HPDE6-E6E7 (cell line): ENCODE results near the gene EMX1.

Source experiments
- DNase-seq: peaks from one replicate; pipeline ENCODE4 v3.0.0; 2011; ENCODE audit warnings: missing footprints; ENCODE audit errors: extremely low spot score

The EMX1 gene

DNA sequence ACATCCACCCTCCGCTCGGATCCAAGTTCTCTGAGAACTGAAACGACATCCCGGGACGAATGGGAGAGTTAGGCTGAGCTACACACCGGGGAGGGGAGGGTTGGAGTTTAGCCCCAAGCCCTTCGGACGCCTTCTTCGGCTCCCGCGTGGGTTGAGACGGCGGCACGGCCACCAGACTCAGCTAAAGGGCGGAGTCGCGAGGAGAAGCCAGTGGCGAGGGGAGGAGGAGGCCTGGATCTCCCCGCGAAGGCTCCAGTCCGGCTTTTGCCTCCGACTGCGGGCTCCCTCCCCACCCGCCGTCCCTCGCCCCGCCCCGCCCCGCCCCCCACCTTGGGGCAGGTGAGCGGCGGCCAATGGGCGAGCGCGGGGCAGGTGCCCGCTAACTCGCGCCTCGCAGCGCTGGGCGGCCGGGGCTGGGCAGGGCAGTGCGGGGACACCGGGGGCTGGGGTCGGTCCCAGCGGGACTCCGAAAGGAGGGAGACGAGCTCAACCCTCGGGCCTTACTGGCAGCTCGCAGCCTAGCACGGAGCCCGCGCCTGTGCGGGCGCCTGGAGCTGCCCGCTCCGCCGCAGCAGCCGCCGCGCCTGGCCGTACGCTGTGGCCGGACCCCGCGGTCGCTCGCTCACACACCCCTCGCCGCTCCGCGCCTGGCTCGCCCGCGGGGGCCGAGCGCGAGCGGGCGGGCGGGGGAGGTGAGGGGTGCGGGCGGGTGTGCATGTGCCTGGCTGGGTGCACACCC lies at the start of gene EMX1:
Gene EMX1, plus strand, starts transcription at position 382 of the 739 bp plus-strand sequence. Its CDS starts 334 bp downstream, at position 716.
- DNase-seq = peak; percentile 74

DNA sequence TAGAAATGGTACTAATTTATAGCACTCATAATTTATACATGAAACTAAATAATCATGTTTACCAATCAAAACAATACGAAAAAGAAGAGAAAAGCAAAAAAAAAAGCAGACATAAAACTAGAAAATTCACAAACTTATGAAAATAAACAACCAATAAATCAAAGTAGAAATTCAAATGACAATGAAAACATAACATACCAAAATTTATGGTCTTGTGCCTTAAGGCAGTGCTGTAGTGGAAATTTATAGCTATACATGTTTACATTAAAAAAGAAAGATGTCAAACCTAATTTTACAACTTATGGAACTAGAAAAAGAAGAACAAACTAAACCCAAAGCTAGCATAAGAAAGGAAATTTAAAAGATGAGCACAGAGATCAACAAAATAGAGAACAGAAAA lies 46.3 kb upstream of the EMX1 start:
- DNase-seq = no peak

- no peak for DNase-seq
Measured at GRCh38 chr2:72871880-72872279, 45.4 kb upstream of the EMX1 start.

DNA sequence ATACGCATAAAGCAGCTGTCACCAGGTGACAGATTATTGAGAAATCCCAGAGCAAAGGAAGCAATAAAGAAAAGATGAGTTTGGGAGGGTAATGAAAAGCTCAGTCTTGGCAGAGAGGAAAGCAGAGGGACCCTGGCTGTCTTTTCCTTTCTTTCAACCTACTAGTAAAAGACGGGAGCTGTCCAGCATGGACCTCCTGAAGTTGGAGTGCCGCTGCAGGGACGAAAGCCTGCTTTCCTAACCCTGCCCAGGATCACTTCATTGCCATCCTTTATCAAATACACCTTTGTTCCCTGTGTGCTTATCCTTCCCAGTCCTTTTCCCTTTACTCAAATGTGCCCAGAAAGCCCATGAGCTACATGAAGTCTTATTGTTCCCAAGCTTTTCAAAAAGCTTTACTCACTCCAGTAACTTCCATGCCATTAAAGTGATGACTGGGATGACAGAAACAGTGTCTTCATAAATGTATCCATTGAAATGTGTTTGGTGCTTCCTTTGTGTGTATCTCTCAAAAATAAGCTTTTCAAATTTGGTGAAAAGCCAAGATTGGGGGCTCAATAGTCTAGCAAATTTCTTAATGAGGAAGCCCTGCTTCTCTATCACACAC lies 33.9 kb upstream of the EMX1 start:
- DNase-seq = peak; percentile 35

GRCh38 chr2:72886505-72887031 lies 30.8 kb upstream of the EMX1 start:
- no peak for DNase-seq

GRCh38 chr2:72887032-72887739 lies 30.1 kb upstream of the EMX1 start, which contains the start of gene SPR:
Gene SPR (plus strand): TSS chr2:72887408. CDS start chr2:72887433, 25 bp downstream.
- DNase-seq = peak; percentile 76

DNA sequence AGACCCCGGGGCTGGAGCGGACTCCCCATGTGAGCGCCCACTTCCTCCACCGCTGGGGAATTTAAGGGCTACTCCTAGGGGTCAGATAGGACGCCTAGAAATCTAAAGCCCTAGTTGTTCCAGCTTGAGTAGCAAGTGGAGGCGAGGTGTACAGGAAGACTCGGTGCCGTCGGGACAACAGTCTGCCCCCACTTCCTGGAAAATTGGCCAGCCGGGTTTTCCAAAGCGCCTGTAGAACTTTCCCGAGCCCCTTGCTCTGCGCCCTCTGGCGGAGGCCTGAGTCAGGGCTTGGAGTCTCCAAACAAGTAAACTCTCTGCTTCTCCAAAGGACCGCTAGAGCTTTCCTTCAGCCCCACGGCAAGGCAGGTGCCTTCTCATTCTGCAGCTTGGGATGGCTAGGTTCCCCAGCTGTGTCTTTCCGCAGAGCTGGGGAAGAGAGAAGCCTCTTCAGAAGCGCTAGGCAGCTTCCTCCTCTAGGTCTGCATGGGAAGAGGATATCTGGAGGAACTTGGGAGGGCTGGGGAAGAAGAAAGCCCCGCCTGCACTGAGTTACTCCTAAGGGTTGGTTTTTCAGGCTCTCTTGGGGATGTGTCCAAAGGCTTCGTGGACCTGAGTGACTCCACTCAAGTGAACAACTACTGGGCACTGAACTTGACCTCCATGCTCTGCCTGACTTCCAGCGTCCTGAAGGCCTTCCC lies 29.4 kb upstream of the EMX1 start:
- peak; percentile 76 for DNase-seq

DNA sequence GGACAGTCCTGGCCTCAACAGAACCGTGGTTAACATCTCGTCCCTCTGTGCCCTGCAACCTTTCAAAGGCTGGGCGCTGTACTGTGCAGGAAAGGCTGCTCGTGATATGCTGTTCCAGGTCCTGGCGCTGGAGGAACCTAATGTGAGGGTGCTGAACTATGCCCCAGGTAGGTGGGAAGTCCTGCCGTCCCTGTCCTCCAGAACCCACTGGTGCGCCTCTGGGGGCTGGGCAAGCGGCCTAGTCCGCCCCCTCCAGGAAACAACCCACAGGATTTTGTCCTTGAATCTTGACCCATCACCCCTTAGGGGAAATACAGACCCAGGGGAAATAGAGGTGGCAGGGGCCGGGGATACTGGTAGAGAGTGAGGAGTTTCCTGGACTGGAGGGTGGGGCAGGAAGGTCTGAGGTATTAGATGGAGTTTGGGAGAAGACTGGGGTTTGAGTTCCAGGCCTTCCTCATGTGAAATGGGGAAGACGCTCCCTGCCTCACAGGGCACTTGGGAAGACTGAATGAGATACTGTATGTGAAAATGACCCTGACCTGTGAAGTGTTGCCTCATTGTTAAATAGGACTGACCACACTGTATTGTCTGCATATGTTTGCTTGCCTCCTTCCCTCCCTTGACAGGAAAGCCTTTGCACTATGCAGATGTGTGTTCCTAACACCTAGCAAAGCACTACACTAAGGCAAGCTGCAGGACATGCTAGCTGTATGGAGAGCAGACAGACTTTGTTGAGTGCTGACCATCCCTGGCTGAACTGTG lies 28.7 kb upstream of the EMX1 start:
- no peak for DNase-seq

- DNase-seq = no peak
Measured at GRCh38 chr2:72889991-72890390, 27.3 kb upstream of the EMX1 start.

DNA sequence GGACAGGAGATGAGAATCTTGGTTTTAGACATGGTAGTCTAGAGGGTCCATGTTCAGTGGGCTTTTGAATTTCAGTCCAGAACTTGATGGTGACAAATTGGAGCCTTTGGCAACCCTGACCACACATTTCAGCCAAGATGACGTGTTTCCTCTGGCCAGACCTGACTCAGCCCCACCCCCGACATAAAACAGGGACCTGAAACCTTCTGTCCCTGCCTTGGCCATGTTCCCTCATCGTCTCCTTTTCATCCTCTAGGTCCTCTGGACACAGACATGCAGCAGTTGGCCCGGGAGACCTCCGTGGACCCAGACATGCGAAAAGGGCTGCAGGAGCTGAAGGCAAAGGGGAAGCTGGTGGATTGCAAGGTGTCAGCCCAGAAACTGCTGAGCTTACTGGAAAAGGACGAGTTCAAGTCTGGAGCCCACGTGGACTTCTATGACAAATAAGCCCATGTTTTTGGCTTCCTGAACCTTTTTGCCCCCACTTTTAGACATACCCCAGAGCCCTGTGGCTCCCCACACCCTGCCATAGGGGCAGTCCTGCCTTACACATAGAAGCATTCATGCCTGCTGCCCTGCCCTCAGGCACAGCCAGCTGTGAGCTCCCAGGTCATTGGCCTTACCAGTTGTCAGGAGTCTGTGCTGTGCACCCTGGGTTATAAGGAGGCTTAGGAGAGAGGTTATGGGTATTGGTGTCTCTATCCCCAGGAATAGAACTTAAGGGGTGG lies 26.1 kb upstream of the EMX1 start:
- DNase-seq = no peak

DNA sequence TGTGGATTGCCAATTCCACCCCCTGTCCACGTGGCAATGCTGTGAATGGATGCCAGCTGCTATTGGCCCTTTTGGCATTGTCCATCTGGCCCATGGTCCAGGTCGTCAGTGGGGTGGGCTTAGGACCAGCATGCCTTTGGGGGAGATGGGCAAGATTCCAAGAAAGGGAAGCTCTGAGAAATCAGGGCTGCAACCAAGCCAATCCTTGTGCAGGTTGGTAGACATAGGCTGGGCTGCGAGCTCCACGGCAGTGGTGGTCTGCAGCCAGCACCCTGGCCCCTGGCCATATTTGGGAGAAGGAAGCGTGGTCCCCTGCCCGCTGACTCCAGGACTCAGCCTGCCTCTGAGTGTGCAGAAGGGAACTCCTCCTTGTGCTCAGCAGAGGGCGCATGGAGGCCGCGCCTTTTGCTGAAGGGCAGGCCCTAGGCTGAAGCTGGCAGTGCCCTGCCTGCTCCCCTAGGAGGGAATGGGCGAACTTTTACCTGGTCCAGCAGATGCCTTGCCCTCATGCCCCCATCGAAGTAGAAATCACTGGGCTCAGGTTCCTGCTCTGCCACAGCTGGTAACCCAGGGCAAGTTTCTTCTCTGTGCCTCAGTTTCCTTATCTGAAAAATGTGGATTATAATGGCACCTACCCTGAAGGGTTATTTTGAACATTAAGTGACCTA lies 24.7 kb upstream of the EMX1 start:
- DNase-seq = peak; percentile 71

GRCh38 chr2:72893594-72894319 lies 23.6 kb upstream of the EMX1 start:
- DNase-seq = no peak

DNA sequence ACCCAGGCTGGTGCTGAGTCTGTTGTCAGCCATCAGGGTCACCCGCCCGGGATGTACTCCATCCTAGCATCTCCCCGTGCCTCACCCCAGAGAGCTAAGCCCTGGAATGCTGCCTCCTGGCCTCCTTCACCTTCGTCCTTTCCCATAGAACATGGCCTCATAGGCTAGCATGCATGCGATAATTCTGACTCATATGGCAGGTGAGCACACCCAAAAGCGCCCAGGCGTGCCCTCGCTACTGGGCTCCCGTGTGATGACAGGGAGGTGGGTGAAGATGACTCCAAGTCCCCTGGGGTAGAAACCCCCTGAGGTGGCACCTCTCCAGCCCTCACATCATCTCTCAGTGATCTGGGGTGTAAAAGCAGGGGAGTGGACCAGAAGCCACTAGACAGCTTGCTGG lies 22.8 kb upstream of the EMX1 start:
- no peak for DNase-seq

- DNase-seq = no peak
Measured at GRCh38 chr2:72895154-72895553, 22.2 kb upstream of the EMX1 start.

GRCh38 chr2:72895759-72896281 lies 21.5 kb upstream of the EMX1 start:
- DNase-seq = no peak

GRCh38 chr2:72896446-72896845 lies 20.9 kb upstream of the EMX1 start:
- no peak for DNase-seq

- no peak for DNase-seq
Measured at GRCh38 chr2:72897785-72898584, 19.3 kb upstream of the EMX1 start.

DNA sequence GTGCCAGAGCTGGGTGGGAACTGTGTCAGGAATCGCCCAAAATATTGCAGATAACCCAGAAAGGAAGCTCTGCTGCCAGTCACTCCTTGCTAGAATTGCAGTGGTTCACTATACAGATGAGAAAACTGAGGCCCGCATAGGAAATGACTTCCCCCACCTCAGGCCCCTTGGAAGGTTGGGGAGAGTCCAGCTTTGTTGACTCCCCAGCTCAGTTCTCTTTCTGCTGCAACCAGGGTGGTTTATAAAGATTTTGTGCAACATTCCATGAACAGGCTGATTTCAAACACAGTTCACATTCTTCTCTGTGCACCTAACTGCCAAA lies 18.8 kb upstream of the EMX1 start:
- DNase-seq = no peak
